ENCODE measurements around the gene CDH9.
"Not testable (repeated sequence)": the region's sequence is repeated elsewhere in the genome, so short reads cannot be mapped to it uniquely, and the experiment has no call there.

CDH9 gene

DNA sequence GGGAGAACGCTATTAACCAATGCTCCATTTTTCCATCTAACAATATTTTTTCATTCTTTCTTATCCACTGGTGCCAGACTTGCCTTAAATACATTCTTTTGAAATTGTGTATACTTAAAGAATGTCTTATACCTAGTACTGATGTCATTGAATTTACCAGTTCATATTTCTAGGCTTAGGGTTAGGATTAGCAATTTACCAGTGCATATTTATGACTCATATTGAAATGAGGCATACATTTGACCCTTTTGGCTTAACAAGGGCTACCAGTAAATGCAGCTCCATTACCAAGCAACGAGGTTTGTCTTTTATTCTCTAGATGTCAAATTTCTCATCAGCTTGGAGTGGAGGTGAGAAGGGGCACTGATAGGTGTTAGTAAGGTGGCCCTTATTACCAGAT lies 89.5 kb downstream of the CDH9 start:
- DNase-seq: no peak

DNA sequence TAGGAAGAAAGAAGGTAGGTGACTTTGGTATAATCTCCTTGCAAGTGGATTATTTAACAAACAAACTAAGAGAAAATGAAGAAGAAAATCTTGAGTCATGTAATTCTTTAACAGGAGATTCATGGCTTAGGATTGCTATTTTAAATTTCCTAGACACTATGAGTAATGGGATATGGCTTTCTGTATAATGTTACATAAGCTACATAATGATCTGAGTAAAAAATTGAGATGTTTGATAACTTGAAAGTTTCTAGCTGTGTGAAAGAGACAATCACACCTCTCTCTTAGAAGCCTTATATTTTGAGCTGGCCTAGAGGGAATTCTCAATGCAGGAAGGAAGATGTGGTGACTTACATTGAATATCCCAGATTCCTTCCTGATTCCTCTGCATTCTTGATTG lies 92.5 kb downstream of the CDH9 start:
- no peak for DNase-seq

DNA sequence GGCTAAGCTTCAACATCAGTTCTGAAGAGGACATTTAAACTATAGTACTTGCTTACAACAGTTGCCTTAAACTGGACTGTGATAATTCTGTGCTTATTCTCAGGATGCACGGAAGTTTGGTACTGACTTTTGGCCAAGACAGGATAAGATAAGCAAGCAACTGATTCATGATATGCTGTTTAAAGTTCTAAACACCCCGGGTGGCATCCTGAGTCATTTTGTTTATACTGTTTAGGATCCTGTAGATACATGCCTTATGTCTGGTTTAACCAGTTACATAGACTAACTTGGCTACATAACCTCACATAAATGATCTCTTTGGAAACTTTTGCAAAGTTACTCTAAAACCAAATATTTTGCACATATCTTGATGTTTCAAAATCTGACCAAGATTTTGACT lies 95.9 kb downstream of the CDH9 start:
- DNase-seq: no peak

DNA sequence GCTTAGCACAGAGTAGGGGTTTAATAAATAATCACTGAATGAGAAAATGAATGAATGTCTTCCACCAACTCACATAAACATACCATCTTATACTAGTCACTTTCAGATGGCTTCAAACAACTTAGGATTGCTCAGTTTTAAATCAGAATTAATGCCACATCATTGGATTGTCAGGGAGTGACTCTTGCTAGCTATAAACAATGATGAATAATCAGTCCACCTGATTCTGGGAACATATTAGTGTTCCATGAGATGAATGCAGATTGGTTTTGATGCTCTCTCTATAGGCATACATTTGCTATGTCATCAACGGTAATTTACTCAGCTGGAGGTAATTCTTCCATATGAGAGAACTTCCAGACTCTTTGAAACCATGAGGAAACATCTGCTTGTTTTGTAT lies 97.4 kb downstream of the CDH9 start:
- no peak for DNase-seq

DNA sequence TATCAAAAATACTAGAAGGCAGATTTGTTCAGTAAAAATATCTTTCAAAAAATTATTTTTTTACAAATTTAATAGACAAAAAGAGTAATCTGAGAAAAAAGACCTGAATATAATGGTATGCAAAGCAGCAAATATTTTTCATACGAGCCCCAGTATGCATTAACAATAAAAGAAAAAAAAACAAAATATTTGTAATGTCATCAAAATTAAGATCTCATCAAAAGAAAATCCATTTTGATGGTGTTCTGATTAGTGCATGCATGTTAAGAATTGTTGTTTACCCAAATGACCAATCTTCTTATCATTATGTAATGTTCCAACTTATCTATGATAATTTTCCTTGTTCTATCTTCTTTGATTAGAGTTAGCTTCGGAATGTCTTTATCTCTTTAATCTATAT lies 106.1 kb downstream of the CDH9 start:
- no peak for DNase-seq

DNA sequence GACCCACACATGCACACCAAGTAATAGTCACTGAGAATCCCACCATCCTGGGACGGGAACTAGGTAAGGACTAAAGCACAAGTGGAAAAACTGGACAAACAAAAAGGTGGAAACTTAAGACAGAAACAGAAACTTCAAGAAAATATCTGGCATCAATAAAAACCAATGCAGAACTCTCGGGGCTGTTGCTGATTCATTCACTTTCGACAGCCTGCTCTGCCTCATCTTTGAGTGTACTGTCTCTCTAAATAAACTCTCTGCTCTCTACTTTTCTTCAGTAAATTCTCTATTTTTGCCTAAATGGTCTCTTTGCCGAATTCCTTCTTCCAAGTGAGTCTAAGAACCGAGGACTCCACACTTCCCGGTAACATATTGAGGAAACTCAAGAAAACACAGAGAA lies 116.9 kb downstream of the CDH9 start:
- no peak for DNase-seq

DNA sequence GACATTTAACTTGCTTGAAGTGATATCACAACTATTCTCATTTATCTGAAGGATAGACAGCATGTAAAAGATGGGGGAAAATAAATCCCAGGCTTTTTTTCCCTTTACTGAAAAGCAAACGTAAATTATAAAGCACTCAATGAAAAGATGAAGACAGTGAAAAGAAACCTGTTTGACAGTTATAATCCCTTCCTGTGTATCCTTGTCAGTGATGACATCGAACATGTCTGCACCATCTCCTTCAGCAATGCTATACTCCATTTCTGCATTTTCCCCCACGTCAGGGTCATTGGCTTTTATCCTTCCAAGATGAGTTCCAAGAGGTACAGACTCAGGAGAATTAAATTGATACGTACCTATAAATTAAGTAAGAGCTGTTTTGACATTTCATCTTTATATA lies 134.9 kb downstream of the CDH9 start:
- DNase-seq: no peak

DNA sequence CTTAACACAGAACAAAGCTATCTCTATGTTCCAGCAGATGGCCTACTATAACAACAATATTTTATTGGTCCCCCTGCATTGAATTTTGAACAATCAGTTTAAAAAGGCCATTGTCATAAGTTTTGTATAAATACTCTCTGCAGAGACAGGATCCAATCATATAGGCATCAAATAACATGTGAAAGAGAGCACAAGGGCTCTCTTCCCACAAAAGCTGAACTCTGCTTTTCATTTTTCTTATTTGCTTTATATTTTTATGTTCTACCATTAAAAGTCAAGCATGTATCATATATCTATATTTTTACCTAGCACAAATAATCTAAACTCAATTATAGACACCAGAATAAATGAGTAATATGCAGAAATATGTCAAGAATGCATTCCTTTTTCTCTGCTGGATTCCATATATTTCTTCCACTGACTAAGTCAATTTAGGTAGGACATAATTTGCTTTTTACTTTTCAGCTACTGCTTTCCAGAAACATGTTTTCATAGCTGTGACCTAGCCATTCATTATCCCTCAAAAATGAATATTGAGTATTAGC lies 143.6 kb downstream of the CDH9 start:
- no peak for DNase-seq

DNA sequence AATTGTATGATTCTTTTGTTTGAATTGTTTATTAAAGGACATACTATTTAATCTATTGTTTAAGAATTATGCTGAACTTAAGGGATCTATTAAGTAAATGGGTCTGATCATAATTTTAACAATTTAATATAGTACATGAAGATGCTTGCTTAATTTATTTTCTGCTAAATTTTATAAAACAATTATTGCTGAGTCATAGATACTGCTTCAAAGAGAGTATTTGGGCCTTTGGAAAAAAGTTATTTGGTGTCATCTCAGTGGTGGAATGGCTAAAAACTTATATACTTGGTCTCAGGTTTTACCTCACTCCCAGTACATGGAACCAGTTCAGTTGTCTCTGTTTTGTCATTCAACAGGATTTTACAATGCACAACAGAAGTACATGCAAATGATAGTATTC lies 145.3 kb downstream of the CDH9 start:
- DNase-seq: no peak

DNA sequence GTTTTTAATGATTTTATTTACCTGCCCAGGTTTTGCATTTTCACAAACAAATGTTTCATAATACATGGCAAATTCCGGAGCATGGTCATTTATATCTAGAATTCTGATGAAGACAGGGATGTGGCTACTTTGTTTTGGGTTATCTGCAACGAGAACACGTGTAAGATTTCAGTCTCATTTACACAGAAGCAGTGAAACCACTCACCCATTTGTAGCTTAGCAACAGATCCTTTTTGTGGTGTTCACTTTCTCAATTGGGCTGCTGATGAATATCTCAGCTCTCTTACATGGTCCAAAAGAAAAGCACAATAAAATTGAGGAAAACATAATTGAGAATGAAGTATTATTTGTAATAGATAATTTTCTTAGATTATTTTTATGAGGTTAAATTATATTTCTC lies 148.6 kb downstream of the CDH9 start:
- DNase-seq: no peak

DNA sequence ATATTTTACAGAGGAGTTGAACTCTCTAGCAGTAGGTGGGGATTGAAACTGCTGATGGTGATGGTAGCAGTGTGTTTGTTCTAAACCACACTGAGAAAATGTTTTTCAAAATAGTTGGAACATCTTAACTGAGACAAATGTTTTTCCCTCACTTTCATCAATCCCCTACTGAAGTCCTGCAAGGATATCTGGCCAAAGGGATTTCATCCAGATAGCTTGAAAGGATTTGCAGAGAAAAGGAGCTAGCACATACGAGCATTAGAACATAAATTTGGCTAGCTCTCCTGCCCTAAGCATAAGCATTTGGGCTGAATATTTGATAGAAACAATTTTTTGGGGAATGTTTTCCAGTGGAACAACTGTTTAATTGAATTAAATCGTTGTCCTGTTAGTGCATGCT lies 153.9 kb downstream of the CDH9 start:
- DNase-seq: no peak

DNA sequence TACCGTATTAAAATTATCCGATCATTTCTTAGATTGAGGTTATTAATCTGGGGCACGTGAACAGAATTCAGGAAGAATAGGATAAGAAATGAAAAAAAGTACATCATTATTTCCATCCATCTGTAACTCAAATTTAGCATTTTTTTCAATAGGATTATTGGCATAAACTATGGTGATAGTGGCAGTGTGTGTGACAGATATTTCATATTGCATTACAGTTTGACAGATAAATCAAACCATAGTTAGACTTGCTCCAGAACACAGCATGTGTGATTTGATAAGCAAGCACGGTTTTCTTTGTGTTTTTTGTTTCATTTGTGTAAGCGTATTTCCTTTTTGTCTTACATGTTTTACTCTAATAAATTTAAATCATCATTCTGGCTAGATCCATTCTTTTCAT lies 155.0 kb downstream of the CDH9 start:
- DNase-seq: no peak

DNA sequence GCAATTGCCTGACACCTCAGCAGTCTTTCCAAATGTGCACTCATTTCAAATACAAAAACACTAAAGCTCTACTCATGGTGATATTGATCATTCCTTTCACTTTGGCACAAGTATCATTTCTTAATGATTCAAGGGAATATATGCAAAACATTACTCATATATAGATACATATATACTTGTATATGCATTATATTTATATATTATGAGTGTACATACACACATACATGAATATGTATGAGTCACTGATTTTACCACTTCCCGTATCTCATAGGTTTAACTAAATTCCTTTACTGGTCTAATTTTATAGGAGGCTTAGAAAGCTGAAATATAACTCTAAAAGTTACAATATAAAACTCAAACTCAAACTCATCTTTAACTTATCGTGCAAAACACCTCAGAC lies 156.5 kb downstream of the CDH9 start:
- no peak for DNase-seq

DNA sequence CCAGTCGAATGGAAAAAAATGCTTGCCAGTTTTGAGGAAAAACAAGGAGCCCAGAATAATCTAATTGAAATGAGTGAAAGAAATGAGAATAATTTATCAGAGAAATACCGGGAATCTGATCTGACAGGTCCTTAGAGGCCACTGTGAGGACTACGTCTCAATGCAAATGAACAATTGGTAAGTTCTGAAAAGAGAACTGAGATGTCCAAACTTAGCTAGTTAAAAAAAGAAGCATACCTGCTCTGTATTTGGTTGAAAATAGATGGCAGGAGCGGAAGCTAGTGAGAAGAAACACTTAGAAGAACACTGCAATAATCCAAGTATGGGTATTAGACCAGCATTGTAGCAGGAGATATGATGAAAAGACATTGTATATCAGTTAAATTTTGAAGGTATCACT lies 161.2 kb downstream of the CDH9 start:
- no peak for DNase-seq

DNA sequence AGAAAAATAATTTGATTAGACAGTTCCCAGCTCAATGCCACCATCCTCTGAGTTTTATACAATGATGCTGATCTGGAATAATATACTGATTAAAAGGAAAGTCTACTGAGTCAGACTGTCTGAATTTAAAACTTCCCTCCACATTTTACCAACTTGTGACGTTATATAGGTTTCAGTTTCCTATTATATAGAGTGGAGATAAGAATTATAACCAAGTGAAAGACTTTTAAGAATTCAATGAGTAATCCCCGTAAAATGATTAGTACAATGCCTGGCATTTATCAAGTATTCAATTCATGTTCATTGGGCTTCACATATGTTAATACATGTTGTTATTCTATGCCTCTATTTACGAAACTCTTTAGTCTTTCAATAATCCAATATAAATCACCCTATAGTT lies 166.0 kb downstream of the CDH9 start:
- DNase-seq: no peak

DNA sequence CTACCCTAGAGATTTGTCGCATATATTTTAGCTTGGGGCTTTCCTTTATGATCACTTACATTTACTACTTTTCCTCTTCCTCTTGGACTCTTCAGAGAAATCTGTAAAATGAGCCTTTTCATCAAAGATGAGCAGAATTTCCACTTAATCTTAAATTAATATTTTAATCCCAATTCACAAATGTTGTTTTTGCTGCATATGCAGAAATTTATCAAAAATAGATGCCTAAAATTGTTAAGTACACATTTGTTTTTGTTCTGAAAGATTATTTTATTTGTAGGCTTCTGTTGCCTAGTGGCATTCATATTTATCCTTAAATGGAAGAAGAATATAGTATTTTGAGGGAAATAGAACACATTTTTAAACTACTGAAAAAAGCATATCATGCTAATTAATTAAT lies 168.6 kb downstream of the CDH9 start:
- no peak for DNase-seq

DNA sequence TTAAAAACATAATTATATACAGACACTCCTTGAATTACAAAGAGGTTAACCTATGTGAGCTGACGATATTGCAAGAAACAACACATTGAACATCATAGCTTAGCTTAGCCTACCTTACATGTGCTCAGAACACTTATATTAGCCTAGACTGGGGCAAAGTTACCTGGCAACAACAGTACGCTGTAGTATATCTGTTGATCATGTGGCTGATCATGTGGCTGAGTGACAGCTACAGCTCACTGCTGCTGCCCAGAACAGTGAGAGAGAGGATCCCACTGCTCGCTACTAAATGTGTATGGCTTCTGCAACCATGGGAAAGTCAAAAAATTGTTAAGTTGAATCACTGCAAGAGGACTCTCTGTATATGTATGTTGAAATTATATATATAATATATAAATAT lies 169.9 kb downstream of the CDH9 start:
- no peak for DNase-seq

DNA sequence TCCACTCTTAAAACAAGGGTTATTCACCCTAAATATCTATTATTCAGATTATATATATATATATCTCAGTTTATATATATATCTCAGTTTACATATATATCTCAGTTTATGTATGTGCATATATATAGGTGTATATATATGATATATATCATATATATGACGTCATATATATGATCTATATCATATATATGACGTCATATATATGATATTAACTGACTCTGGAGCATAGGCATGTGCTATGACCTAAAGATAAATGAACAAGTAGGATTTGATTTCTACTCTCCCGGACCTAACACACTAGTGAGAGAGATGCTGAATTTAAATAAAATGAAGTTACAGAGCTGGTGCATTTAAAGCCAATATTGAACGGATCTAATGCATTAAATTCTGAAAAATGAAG lies 174.3 kb downstream of the CDH9 start:
- DNase-seq: no peak

DNA sequence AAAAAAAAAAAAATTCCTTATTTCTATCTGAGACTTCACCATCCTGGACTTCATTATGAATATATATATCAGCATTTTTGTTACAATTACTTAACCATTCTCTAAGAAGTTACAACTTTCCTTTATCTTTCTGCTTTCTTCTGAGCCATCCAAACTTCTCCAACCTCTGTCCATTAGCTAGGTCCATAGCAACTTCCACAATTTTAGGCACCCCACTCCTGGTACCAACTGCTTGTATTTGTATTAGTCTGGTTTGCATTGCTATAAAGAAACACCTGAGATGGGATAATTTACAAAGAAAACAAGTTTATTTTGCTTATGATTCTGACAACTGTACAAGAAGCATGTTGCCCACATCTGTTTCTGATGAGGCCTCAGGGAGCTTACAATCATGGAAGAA lies 182.1 kb downstream of the CDH9 start:
- no peak for DNase-seq

DNA sequence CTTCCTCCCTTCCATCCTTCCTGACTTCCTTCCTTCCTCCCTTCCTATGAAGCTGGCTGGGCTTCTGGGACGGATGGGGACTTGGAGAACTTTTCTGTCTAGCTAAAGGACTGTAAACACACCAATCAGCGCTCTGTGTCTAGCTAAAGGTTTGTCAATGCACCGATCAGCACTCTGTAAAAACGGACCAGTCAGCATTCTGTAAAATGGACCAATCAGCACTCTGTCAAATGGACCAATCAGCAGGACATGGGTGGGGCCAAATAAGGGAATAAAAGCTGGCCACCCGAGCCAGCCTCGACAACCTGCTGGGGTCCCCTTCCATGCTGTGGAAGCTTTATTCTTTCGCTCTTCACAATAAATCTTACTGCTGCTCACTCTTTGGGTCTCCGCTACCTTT lies 185.9 kb downstream of the CDH9 start:
- not testable (repeated sequence) for DNase-seq

DNA sequence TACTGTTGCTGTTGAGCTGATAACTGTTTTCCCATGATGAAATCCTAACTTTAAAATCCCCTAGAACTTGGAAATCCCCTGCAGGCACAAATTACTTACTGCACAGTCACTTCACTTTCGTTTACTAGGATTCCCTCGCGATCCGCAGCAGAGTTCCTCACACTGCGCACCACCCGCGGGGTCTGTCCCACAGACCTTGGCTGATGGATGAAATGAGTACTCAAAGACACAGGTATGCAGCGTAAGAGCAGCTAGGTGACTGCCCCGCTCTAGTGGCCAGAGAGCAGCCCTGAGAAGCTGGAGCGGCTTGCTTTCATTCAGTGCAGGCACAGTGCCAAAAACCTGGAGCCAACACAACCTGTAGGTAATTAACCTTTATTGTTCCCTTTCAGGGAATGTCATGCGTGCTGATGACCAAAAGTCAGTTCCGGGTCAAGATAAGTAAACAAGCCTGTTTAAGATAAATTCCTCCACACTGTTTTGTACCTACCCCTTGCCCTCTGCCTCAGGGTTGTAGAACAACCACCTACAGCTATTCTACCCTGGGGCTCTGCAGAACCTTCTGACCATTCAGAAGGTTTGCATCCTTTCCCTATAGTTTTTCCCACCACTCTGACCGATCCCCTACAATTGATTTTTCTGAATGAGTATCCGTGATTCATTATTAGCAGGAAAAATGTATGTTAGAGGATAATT lies 191.2 kb downstream of the CDH9 start:
- DNase-seq: no peak

DNA sequence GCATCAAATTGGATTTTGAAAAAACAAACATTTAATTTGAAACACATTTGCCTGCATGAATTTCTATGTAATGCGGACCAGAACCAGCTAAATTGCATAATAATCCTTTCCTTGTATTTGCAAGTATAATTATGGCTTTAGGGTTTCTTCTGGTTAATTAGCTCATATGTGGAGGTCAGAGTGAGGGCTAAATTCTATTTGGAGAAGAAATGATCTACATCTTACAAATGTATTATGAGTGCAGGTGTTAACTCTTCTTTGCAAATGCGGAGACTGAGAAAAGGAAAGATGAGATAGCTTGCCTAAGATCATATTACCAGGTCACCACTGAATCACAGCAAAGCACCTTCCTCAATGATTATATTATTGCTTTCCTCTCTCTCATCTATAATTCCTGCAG lies 194.7 kb downstream of the CDH9 start:
- no peak for DNase-seq

DNA sequence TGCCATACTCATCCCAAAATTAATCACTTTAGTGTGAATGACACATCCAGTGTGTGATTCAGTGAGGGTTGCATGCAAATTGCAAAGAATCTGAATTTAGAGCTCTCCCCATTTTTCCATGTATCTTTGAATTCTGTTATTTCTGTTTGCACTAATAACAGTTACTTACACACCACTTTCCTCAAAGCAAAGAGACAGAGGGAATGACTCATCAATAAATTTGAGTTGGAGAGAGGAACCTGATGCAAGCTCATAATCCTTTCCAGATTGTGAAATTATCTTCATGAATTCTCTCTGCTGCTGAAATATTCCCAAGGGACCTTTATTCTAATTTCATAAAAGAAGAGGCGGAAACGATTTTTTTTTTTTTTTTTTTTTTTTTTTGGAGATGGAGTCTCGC lies 204.8 kb downstream of the CDH9 start:
- DNase-seq: no peak

All from right forelimb (tissue), 1 donor.